AG04450 (cell line): ENCODE measurements around the gene CDKAL1. TPM values are rescaled to one million over a fixed set of nuclear protein-coding genes. Genes with fewer than 3 reads are reported as not detected.
"Not testable (repeated sequence)": the region's sequence is repeated elsewhere in the genome, so short reads cannot be mapped to it uniquely, and the experiment has no call there.

Experiments used
- CTCF ChIA-PET: fragments of 300-600, 350-600 bp; formaldehyde crosslinking; extraction: SDS; loops from one replicate; lab custom pipeline; 2022; ENCODE audit warnings: antibody characterized with exemption, inconsistent platforms; lab: Charles Lee
- POLR2A ChIA-PET: fragments of 350-600 bp; formaldehyde crosslinking; extraction: SDS; loops from one replicate; lab custom pipeline; 2021; ENCODE audit warnings: antibody characterized with exemption, inconsistent platforms; lab: Yijun Ruan, JAX
- DNase-seq: peaks from one replicate; pipeline ENCODE4 v3.0.0-alpha.2; 2011; ENCODE audit warnings: low read depth, low spot score
- H3K27ac ChIP-seq: one replicate; pipeline ENCODE4 v1.5.1; 2012; ENCODE audit warnings: low read depth, low read length, control low read depth
- H3K27me3 ChIP-seq: one replicate; pipeline ENCODE4 v1.6.0; 2012; ENCODE audit warnings: low read length; ENCODE audit not compliant: control insufficient read depth, insufficient read depth
- H3K4me3 ChIP-seq: 2 replicates; pipeline ENCODE4 v1.5.1; 2011; ENCODE audit warnings: mild to moderate bottlenecking, low read depth, low read length, control low read depth
- H3K9me3 ChIP-seq: 2 replicates; pipeline ENCODE4 v1.5.1; 2012; ENCODE audit warnings: low read length; ENCODE audit not compliant: control insufficient read depth, insufficient read depth
- CTCF ChIP-seq: IDR thresholded peaks from 2 replicates; pipeline ENCODE4 v1.5.1; 2011; ENCODE audit warnings: low read depth, low read length, control low read depth, inconsistent platforms
- polyA plus RNA-seq: library from polyadenylated mRNA; depleted of rRNA; stranded (reverse); fragments of >200 nt; gene quantifications from 2 replicates; pipeline ENCODE4 v1.2.3, GENCODE V29; 2011

CDKAL1 gene
- polyA plus RNA-seq, 1 experiment, result 9.2 TPM

GRCh38 chr6:21085643-21086042, 551.4 kb downstream of the CDKAL1 start:
- Histone ChIP-seq H3K27me3 (no peaks in the 10 kb centered on the region), H3K9me3 (no peaks in the 10 kb centered on the region), H3K4me3 (no peak overlapping the region), H3K27ac (no peak overlapping the region)
- POLR2A ChIA-PET, result no interaction called here
- DNase-seq, result no peak
- TF ChIP-seq CTCF, result no peak
- CTCF ChIA-PET, result no interaction called here

- ChIA-PET POLR2A (interaction anchor here (0.6 kb wide), 1 partner anchor 84 kb away, joined by 3 read pairs; no protein-coding TSS in a partner anchor), CTCF (no interaction called here)
- no peaks in the 10 kb centered on the region for H3K9me3 ChIP-seq
- no peaks in the 10 kb centered on the region for H3K27me3 ChIP-seq
- no peak overlapping the region for H3K4me3 ChIP-seq
- no peak for DNase-seq
- no peak overlapping the region for H3K27ac ChIP-seq
- no peak for TF ChIP-seq CTCF
Observed at GRCh38 chr6:21087188-21087587, 552.9 kb downstream of the CDKAL1 start.

GRCh38 chr6:21091411-21091810, 557.2 kb downstream of the CDKAL1 start:
- ChIA-PET CTCF (no interaction called here), POLR2A (no interaction called here)
- no peak for DNase-seq
- no peak for TF ChIP-seq CTCF
- no peaks in the 10 kb centered on the region for H3K9me3 ChIP-seq
- no peak overlapping the region for H3K27ac ChIP-seq
- H3K4me3 ChIP-seq, result no peak overlapping the region
- H3K27me3 ChIP-seq, result no peaks in the 10 kb centered on the region

GRCh38 chr6:21092231-21092772, 558.0 kb downstream of the CDKAL1 start:
- DNase-seq, CTCF ChIA-PET, H3K27ac ChIP-seq, H3K4me3 ChIP-seq, H3K27me3 ChIP-seq, POLR2A ChIA-PET, H3K9me3 ChIP-seq: not testable (repeated sequence)

GRCh38 chr6:21095462-21095861, 561.2 kb downstream of the CDKAL1 start:
- H3K27me3 ChIP-seq, result no peaks in the 10 kb centered on the region
- POLR2A ChIA-PET, result no interaction called here
- no peak overlapping the region for H3K4me3 ChIP-seq
- no peak for TF ChIP-seq CTCF
- no peak overlapping the region for H3K27ac ChIP-seq
- no peaks in the 10 kb centered on the region for H3K9me3 ChIP-seq
- no peak for DNase-seq
- CTCF ChIA-PET, result no interaction called here

GRCh38 chr6:21098134-21098533, 563.9 kb downstream of the CDKAL1 start:
- no peak overlapping the region for H3K4me3 ChIP-seq
- H3K27me3 ChIP-seq, result no peaks in the 10 kb centered on the region
- H3K9me3 ChIP-seq, result no peaks in the 10 kb centered on the region
- CTCF ChIA-PET, result no interaction called here
- DNase-seq, result no peak
- H3K27ac ChIP-seq, result no peak overlapping the region
- TF ChIP-seq CTCF, result no peak
- POLR2A ChIA-PET, result no interaction called here
